ENCODE results near the gene ZPR1. TPM values are rescaled to one million over a fixed set of nuclear protein-coding genes. Genes with fewer than 3 reads are reported as not detected.

Gene ZPR1
- total and polyA plus RNA-seq, 12 donors = 10.5 to 63.6 (median 28.1) TPM

DNA sequence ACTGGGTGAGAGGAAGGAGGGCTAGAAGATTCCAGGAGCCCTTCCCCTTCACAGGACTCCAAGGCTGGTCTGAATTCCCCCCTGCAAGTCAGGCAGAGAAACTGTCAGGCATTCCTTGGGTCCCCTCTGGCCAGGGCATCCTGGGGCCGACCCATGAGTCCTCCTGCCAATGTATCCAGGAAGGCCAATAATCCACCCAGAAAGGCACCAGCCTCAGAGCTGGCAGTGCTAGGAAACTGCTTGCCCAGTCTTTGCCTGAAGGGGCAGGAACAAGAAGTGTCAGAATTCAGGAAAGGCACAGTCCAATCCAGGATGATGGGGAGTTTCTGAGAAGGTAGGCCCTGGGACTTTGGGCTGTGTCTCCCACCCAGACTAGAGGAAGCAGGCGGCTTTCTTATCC lies 56.0 kb downstream of the ZPR1 start:
- DNase-seq = no peak
- Histone ChIP-seq H3K4me3 (no peak overlapping the region), H3K36me3 (replicated peaks in 1 of 2) (no peaks in the 10 kb centered on the region), H3K27ac (no peak overlapping the region), H3K27me3 (no peaks in the 10 kb centered on the region), H3K4me1 (replicated peaks in 1 of 2) (no peaks in the 10 kb centered on the region), H3K9me3 (replicated peaks in 1 of 3) (no peaks in the 10 kb centered on the region)
- WGBS, 4 donors = 71 to 76% (median 76%) methylated on average over 2 of the region's 2 CpGs; no CpG with 5 or more reads in 1 of the 4 donors
- TF ChIP-seq, protein P1, sequence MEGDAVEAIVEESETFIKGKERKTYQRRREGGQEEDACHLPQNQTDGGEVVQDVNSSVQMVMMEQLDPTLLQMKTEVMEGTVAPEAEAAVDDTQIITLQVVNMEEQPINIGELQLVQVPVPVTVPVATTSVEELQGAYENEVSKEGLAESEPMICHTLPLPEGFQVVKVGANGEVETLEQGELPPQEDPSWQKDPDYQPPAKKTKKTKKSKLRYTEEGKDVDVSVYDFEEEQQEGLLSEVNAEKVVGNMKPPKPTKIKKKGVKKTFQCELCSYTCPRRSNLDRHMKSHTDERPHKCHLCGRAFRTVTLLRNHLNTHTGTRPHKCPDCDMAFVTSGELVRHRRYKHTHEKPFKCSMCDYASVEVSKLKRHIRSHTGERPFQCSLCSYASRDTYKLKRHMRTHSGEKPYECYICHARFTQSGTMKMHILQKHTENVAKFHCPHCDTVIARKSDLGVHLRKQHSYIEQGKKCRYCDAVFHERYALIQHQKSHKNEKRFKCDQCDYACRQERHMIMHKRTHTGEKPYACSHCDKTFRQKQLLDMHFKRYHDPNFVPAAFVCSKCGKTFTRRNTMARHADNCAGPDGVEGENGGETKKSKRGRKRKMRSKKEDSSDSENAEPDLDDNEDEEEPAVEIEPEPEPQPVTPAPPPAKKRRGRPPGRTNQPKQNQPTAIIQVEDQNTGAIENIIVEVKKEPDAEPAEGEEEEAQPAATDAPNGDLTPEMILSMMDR (IDR thresholded peaks at IDR 0.05) = no peak
- no peak for TF ChIP-seq POLR2A (IDR thresholded peaks at IDR 0.05)
- intact Hi-C loops (cut with DNase I) = no loop called here

DNA sequence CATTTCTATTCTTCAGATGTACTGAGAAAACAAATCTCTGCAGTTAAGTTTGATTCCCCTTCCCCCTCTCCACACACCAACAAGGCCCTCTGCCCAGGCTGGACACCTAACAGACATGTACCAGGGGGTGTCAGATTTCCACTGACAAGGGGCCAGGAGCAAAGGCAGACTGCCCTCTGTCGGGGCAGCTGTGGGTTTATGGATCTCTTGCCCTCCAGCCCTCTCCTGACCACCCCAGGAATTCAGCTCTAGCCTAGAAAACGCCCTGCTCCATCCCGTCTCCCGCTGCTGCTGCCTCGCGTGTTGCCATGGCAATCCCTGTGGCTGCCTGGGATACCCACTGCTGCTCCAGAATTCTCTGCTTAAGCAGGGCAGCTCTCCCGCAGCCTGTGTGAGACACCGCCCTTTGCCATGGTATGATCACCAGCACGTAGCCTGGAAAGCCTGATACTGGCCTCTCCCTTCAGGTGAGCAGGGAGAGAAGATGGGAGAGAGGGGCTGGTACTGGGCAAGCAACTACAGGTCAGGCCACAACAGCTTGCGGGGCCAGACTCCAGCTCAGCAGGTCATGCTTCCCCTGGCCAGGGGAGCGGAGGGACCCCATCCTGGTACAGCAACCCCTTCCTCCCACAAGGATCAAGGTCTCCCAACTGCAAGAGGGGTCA lies 56.6 kb downstream of the ZPR1 start:
- WGBS, 4 donors = 66 to 82% (median 74%) methylated on average over 6 to 11 of the region's 11 CpGs
- Histone ChIP-seq H3K36me3 (replicated peaks in 1 of 2) (no peaks in the 10 kb centered on the region), H3K9me3 (replicated peaks in 1 of 3) (no peaks in the 10 kb centered on the region), H3K27ac (no peak overlapping the region), H3K4me1 (replicated peaks in 1 of 2) (no peaks in the 10 kb centered on the region), H3K27me3 (no peaks in the 10 kb centered on the region), H3K4me3 (no peak overlapping the region)
- peak in 1 of 7 donors; percentile 59 for DNase-seq
- intact Hi-C loops (cut with DNase I) = no loop called here
- TF ChIP-seq POLR2A (IDR thresholded peaks at IDR 0.05) = no peak
- TF ChIP-seq, protein P1 (IDR thresholded peaks at IDR 0.05) = no peak

DNA sequence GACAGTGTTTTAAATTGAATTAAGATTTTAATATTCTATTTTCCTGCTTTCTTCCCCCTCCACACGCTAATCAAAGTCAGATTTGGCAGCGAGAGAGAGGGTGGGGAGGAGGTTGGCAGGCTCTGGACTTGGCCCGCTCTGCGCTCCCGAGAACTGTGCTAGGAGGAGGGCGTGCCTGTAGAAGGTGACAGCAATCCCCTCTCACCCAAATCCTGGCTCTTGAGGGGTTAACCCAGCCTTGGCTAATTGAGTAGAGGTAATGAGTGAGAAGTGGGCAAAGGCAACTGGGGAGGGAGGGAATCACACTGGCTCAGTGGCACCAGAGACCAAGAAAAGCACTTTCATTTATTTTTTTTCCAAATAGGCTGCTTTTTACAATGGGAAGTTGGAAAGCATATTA lies 57.2 kb downstream of the ZPR1 start:
- no peaks in the 10 kb centered on the region for H3K9me3 ChIP-seq (replicated peaks in 1 of 3)

DNA sequence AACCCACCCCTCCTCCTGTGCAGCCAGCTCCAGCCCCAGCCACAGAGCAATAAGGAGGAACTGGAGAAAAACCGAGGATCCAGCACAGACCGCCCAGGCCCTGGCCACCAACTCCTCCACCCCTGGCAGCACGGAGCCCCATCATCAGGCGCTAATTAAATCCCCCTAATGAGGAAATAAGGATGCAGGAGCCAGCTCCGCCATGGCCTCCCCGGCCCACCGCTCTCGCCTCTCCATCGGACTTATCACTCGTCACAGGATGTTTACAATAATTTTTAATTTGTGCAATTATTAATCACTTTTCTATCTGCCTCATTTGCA lies 57.6 kb downstream of the ZPR1 start:
- intact Hi-C loops (cut with DNase I) = no loop called here
- no peak overlapping the region for H3K4me3 ChIP-seq
- H3K9me3 ChIP-seq (replicated peaks in 1 of 3) = no peaks in the 10 kb centered on the region
- H3K27ac ChIP-seq = no peak overlapping the region
- no peaks in the 10 kb centered on the region for H3K36me3 ChIP-seq (replicated peaks in 1 of 2)
- H3K27me3 ChIP-seq = no peaks in the 10 kb centered on the region
- no peak for DNase-seq
- TF ChIP-seq, protein P1 (IDR thresholded peaks at IDR 0.05) = no peak
- TF ChIP-seq POLR2A (IDR thresholded peaks at IDR 0.05) = no peak
- no peaks in the 10 kb centered on the region for H3K4me1 ChIP-seq (replicated peaks in 1 of 2)
- WGBS, 4 donors = 79 to 85% (median 81%) methylated on average over 10 of the region's 10 CpGs

More for the DNA sequence above, 57.2 kb downstream of the ZPR1 start:
- intact Hi-C loops (cut with DNase I) = no loop called here
- Histone ChIP-seq H3K27me3 (no peaks in the 10 kb centered on the region), H3K27ac (no peak overlapping the region), H3K4me1 (replicated peaks in 1 of 2) (no peaks in the 10 kb centered on the region), H3K4me3 (no peak overlapping the region), H3K36me3 (replicated peaks in 1 of 2) (no peaks in the 10 kb centered on the region)
- DNase-seq = peak in 1 of 7 donors; percentile 15
- WGBS, 4 donors = 74 to 79% (median 76%) methylated on average over 6 of the region's 6 CpGs
- TF ChIP-seq POLR2A (IDR thresholded peaks at IDR 0.05) = no peak
- TF ChIP-seq, protein P1 (IDR thresholded peaks at IDR 0.05) = no peak

Measured in adrenal gland (tissue), 12 donors.